ENCODE results near the gene SYT13.

The SYT13 gene

GRCh38 chr11:45304111-45304991, 18.2 kb upstream of the SYT13 start:
- ChIA-PET CTCF (interaction anchor here (0.5 to 1.3 kb wide), 2 partner anchors 194 to 204 kb away, joined by 3 to 4 read pairs; no protein-coding TSS in a partner anchor), POLR2A (ENCODE audit: low non-redundant PET) (no interaction called here)
- DNase-seq (ENCODE audit: low spot score) = no peak
- TF ChIP-seq, protein P1, sequence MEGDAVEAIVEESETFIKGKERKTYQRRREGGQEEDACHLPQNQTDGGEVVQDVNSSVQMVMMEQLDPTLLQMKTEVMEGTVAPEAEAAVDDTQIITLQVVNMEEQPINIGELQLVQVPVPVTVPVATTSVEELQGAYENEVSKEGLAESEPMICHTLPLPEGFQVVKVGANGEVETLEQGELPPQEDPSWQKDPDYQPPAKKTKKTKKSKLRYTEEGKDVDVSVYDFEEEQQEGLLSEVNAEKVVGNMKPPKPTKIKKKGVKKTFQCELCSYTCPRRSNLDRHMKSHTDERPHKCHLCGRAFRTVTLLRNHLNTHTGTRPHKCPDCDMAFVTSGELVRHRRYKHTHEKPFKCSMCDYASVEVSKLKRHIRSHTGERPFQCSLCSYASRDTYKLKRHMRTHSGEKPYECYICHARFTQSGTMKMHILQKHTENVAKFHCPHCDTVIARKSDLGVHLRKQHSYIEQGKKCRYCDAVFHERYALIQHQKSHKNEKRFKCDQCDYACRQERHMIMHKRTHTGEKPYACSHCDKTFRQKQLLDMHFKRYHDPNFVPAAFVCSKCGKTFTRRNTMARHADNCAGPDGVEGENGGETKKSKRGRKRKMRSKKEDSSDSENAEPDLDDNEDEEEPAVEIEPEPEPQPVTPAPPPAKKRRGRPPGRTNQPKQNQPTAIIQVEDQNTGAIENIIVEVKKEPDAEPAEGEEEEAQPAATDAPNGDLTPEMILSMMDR (conservative IDR thresholded peaks at IDR 0.05; ENCODE audit: low read depth) = no peak
- no peak overlapping the region for H3K27ac ChIP-seq

GRCh38 chr11:45303316-45303715, 17.2 kb upstream of the SYT13 start:
- H3K27ac ChIP-seq = no peak overlapping the region
- POLR2A ChIA-PET (ENCODE audit: low non-redundant PET) = no interaction called here
- CTCF ChIA-PET = no interaction called here
- DNase-seq (ENCODE audit: low spot score) = no peak
- TF ChIP-seq, protein P1 (conservative IDR thresholded peaks at IDR 0.05; ENCODE audit: low read depth) = no peak

DNA sequence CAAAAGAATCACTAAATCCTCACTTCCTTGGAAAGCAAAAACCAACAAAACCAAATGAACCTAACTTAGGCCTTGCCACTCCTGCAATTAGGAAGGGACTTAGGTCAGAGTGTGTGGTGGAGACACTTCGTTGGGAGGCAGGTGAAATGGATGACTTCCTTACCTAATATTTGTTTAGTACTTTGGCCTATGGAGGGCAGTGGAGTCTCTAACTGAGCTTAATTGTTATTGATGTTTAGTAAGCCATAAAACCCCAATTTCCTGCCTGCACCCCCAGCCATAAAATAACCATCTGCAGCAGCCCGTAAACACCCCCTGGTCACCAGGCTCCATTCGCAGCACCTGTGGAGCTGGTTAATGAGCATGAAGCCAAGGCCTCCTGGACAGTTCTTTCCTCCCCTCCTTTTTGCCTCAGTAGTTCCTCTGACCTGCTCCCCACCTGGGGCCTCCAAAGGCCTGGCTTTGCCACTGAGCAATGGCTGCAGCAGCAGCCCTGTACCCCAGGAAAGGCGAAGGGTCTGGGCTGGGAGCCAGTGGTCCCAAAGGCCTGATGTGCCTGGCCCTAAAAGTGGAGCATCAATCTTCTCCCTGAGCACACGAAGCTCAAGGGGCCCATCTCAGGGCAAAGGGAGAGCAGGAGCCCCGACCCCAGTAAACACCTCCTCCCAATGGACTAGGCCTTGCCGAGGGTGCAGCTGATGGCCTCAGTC, 15.6 kb upstream of the SYT13 start:
- CTCF ChIA-PET = interaction anchor here (0.6 to 0.7 kb wide), 2 partner anchors 313 to 407 kb away, joined by 3 to 4 read pairs; no protein-coding TSS in a partner anchor
- H3K27ac ChIP-seq = no peak overlapping the region
- POLR2A ChIA-PET (ENCODE audit: low non-redundant PET) = no interaction called here
- DNase-seq (ENCODE audit: low spot score) = no peak
- TF ChIP-seq, protein P1 (conservative IDR thresholded peaks at IDR 0.05; ENCODE audit: low read depth) = no peak

DNA sequence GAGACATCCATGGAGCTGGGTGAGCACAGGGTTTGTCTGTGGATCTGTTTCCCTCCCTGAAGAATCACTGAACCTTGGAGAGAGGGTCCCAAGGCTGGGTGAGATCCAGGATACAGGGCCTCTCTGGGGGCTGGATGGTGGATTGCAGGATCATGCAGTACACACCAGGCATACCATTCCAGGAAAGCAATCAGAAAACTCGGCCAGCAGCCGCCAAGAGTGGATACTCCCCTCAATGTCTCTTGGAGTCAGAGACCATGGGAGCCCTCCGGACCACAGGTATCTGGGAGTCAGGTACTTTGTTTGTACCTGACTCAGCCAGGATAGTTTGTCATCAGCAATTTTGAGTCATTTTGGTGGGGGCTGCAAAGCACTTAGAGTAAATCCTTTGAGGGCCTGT, 14.6 kb upstream of the SYT13 start:
- no peak overlapping the region for H3K27ac ChIP-seq
- POLR2A ChIA-PET (ENCODE audit: low non-redundant PET) = no interaction called here
- CTCF ChIA-PET = interaction anchor here (1.1 kb wide), 1 partner anchor 190 kb away, joined by 4 read pairs; no protein-coding TSS in a partner anchor
- TF ChIP-seq, protein P1 (conservative IDR thresholded peaks at IDR 0.05; ENCODE audit: low read depth) = no peak
- no peak for DNase-seq (ENCODE audit: low spot score)

- no peak overlapping the region for H3K27ac ChIP-seq
- POLR2A ChIA-PET (ENCODE audit: low non-redundant PET) = no interaction called here
Observed at GRCh38 chr11:45298718-45299117, 12.6 kb upstream of the SYT13 start.

GRCh38 chr11:45296075-45296474, 9.9 kb upstream of the SYT13 start:
- H3K27ac ChIP-seq = no peak overlapping the region
- TF ChIP-seq, protein P1 (conservative IDR thresholded peaks at IDR 0.05; ENCODE audit: low read depth) = no peak
- POLR2A ChIA-PET (ENCODE audit: low non-redundant PET) = no interaction called here
- CTCF ChIA-PET = no interaction called here
- no peak for DNase-seq (ENCODE audit: low spot score)

More at GRCh38 chr11:45298718-45299117, 12.6 kb upstream of the SYT13 start:
- CTCF ChIA-PET = no interaction called here
- DNase-seq (ENCODE audit: low spot score) = no peak
- TF ChIP-seq, protein P1 (conservative IDR thresholded peaks at IDR 0.05; ENCODE audit: low read depth) = no peak
